Measurements from ENCODE around the gene B3GALT2. TPM values are rescaled to one million over a fixed set of nuclear protein-coding genes. Genes with fewer than 3 reads are reported as not detected.

The B3GALT2 gene
- total and polyA plus RNA-seq, 2 donors (not counting 3 experiments of a cell fraction or from before 2014, with no cell fraction given) = not detected

DNA sequence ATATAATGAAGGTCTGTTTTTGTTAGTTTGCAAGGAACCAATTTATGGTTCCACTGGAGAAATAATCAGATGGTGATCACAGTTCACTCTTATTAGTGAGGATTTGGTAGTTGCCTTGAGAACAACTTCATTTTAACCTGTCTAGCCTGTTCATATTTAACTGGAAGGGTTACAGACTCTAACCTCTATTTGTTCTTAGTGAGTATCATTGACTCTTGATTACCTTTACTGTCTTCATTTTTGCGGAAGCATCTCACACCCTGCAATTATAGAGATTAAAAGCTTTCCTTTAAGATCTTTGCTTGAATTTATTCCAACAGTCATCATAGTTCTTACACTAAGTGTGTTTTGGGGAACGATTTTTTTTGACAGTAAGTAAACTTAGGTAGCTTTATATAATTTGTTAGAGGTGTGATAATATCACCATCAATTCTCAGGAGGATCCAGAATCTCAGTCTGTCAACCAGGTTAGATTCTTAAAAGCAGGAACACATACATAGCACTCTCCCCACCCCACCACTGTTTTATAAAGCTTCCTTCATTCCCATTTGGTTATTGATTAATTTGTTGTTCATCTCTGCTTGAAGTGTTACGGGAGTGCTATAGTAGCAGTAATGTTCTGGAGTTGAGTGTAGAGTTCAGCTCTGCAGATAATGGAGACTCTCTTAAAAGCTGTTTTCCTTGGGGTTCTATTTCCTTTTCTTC lies 30.1 kb downstream of the B3GALT2 start:
- Histone ChIP-seq H3K27ac (ENCODE audit: insufficient read depth, low read depth, low read length) (no peak overlapping the region), H2AFZ (ENCODE audit: low read depth, low read length) (no peak overlapping the region), H4K20me1 (replicated peaks; ENCODE audit: control insufficient read depth, extremely low read depth, insufficient read depth, low read length) (peaks cover 4% of the 10 kb centered on the region), H3K4me3 (replicated peaks in 1 of 3; ENCODE audit: insufficient read depth in 1 of 3, low read depth in 1 of 3, low read length in 3 of 3) (no peak overlapping the region), H3K9me1 (replicated peaks; ENCODE audit: control insufficient read depth, extremely low read depth, insufficient read depth, low read length) (no peaks in the 10 kb centered on the region), H3K9ac (replicated peaks; ENCODE audit: extremely low read depth, insufficient read depth, low read length) (no peak overlapping the region), H3K36me3 (ENCODE audit: control insufficient read depth in 2 of 2, extremely low read depth in 1 of 2, insufficient read depth in 2 of 2, low read length in 2 of 2) (peaks cover 7 to 10% of the 10 kb centered on the region in 2 experiments), H3K9me3 (replicated peaks; ENCODE audit: control insufficient read depth, insufficient read depth, low read length) (no peaks in the 10 kb centered on the region), H3K79me2 (ENCODE audit: control insufficient read depth, insufficient read depth, low read length) (peaks cover 21% of the 10 kb centered on the region), H3K4me1 (ENCODE audit: control insufficient read depth, extremely low read depth, insufficient read depth, low read length) (no peaks in the 10 kb centered on the region), H3K4me2 (ENCODE audit: insufficient read depth, low read length) (no peak overlapping the region), H3K27me3 (ENCODE audit: control insufficient read depth in 2 of 2, insufficient read depth in 2 of 2, low read length in 2 of 2) (no peaks in the 10 kb centered on the region)
- no peak for FAIRE-seq
- ChIA-PET CTCF (interaction anchor here (1.1 kb wide), 1 partner anchor 13 kb away, joined by 3 read pairs; no protein-coding TSS in a partner anchor), POLR2A (no interaction called here)
- no peak for DNase-seq (ENCODE audit: low read depth, low spot score)
- no TSS peak for BruUV-seq (replicated peaks)
- intact Hi-C loops (cut with micrococcal nuclease) (no loop called here), dilution Hi-C loops (cut with MboI; ENCODE audit: extremely low pct_ligation_motif_present, low sequenced_read_pairs) (no loop called here)
- TF ChIP-seq, protein P1, sequence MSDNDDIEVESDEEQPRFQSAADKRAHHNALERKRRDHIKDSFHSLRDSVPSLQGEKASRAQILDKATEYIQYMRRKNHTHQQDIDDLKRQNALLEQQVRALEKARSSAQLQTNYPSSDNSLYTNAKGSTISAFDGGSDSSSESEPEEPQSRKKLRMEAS (IDR thresholded peaks at IDR 0.05; ENCODE audit: insufficient read depth, insufficient read length) = no peak
- TF ChIP-seq POLR2A (IDR thresholded peaks at IDR 0.05; ENCODE audit: low read depth, low read length) (no peak), MYC (IDR thresholded peaks at IDR 0.05; ENCODE audit: low read depth, low read length) (no peak), JUN (IDR thresholded peaks at IDR 0.05; ENCODE audit: borderline replicate concordance, insufficient read depth, insufficient read length, low read depth) (no peak)

DNA sequence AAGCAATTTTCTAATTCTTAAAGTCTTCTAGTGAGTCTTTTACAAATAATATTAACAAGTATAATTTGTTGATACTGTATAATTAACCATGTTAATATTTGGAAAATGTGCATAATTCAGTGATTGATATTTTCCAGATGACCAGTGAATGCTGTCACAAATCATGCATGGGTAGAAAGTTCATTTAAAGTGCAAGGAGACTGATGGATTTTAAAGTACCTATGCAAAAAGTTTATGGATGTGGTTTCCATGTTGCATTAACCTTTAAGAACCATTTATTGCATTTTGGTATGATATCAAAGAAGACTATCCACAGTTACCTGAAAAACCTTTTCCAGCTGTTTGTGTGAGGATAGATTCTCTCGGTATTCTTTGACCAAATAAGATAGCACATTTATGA lies 41.4 kb downstream of the B3GALT2 start:
- DNase-seq (ENCODE audit: low read depth, low spot score) (no peak), FAIRE-seq (no peak)
- ChIA-PET CTCF (no interaction called here), POLR2A (no interaction called here)
- TF ChIP-seq, protein P1 (IDR thresholded peaks at IDR 0.05; ENCODE audit: insufficient read depth, insufficient read length) = no peak
- TF ChIP-seq JUN (IDR thresholded peaks at IDR 0.05; ENCODE audit: borderline replicate concordance, insufficient read depth, insufficient read length, low read depth) (no peak), FOS (IDR thresholded peaks at IDR 0.05; ENCODE audit: borderline replicate concordance, insufficient read depth, low read length) (no peak), EZH2 (IDR thresholded peaks at IDR 0.05; ENCODE audit: borderline replicate concordance, low read depth, low read length, severe bottlenecking) (no peak), GATA2 (IDR thresholded peaks at IDR 0.05; ENCODE audit: insufficient read depth, insufficient read length, low read depth, low read length) (no peak), POLR2AphosphoS5 (IDR thresholded peaks at IDR 0.05; ENCODE audit: insufficient read depth, low read depth, low read length) (no peak), MYC (IDR thresholded peaks at IDR 0.05; ENCODE audit: low read depth, low read length) (no peak), POLR2A (IDR thresholded peaks at IDR 0.05; ENCODE audit: low read depth, low read length) (no peak)
- TF ChIP-seq, protein P2, sequence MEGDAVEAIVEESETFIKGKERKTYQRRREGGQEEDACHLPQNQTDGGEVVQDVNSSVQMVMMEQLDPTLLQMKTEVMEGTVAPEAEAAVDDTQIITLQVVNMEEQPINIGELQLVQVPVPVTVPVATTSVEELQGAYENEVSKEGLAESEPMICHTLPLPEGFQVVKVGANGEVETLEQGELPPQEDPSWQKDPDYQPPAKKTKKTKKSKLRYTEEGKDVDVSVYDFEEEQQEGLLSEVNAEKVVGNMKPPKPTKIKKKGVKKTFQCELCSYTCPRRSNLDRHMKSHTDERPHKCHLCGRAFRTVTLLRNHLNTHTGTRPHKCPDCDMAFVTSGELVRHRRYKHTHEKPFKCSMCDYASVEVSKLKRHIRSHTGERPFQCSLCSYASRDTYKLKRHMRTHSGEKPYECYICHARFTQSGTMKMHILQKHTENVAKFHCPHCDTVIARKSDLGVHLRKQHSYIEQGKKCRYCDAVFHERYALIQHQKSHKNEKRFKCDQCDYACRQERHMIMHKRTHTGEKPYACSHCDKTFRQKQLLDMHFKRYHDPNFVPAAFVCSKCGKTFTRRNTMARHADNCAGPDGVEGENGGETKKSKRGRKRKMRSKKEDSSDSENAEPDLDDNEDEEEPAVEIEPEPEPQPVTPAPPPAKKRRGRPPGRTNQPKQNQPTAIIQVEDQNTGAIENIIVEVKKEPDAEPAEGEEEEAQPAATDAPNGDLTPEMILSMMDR (IDR thresholded peaks at IDR 0.05; ENCODE audit: extremely low read depth in 1 of 2, insufficient read depth in 1 of 2, low read depth in 1 of 2, low read length in 2 of 2) = no peak
- Histone ChIP-seq H3K27ac (ENCODE audit: insufficient read depth, low read depth, low read length) (no peak overlapping the region), H3K4me2 (ENCODE audit: insufficient read depth, low read length) (no peak overlapping the region), H3K9me1 (replicated peaks; ENCODE audit: control insufficient read depth, extremely low read depth, insufficient read depth, low read length) (no peaks in the 10 kb centered on the region), H3K4me3 (replicated peaks in 1 of 3; ENCODE audit: insufficient read depth in 1 of 3, low read depth in 1 of 3, low read length in 3 of 3) (no peak overlapping the region), H3K27me3 (ENCODE audit: control insufficient read depth in 2 of 2, insufficient read depth in 2 of 2, low read length in 2 of 2) (no peaks in the 10 kb centered on the region), H3K9me3 (replicated peaks; ENCODE audit: control insufficient read depth, insufficient read depth, low read length) (no peaks in the 10 kb centered on the region), H3K9ac (replicated peaks; ENCODE audit: extremely low read depth, insufficient read depth, low read length) (no peak overlapping the region), H3K36me3 (ENCODE audit: control insufficient read depth in 2 of 2, extremely low read depth in 1 of 2, insufficient read depth in 2 of 2, low read length in 2 of 2) (peaks cover under 1 to 12% of the 10 kb centered on the region in 2 experiments), H3K79me2 (ENCODE audit: control insufficient read depth, insufficient read depth, low read length) (peaks cover 14% of the 10 kb centered on the region), H4K20me1 (replicated peaks; ENCODE audit: control insufficient read depth, extremely low read depth, insufficient read depth, low read length) (no peaks in the 10 kb centered on the region), H2AFZ (ENCODE audit: low read depth, low read length) (no peak overlapping the region), H3K4me1 (ENCODE audit: control insufficient read depth, extremely low read depth, insufficient read depth, low read length) (peaks cover 9% of the 10 kb centered on the region)
- BruUV-seq (replicated peaks) = no TSS peak
- dilution Hi-C loops (cut with MboI; ENCODE audit: extremely low pct_ligation_motif_present, low sequenced_read_pairs) (no loop called here), intact Hi-C loops (cut with micrococcal nuclease) (no loop called here)

All from endothelial cell of umbilical vein (primary cell).